GM18508 (cell line): ENCODE measurements around the gene KIAA1958.
"Not testable (repeated sequence)": the region's sequence is repeated elsewhere in the genome, so short reads cannot be mapped to it uniquely, and the experiment has no call there.

ENCODE experiments used
- ATAC-seq: cut with Tn5 transposase; IDR thresholded peaks from one replicate; pipeline ENCODE4 v1.9.1; 2021; ENCODE audit warnings: moderate number of reproducible peaks; ENCODE audit not compliant: insufficient read depth, unreplicated experiment

The KIAA1958 gene

GRCh38 chr9:112489039-112489546 lies 2.5 kb downstream of the KIAA1958 start:
- no peak for ATAC-seq

GRCh38 chr9:112489876-112490666 lies 3.4 kb downstream of the KIAA1958 start:
- no peak for ATAC-seq

DNA sequence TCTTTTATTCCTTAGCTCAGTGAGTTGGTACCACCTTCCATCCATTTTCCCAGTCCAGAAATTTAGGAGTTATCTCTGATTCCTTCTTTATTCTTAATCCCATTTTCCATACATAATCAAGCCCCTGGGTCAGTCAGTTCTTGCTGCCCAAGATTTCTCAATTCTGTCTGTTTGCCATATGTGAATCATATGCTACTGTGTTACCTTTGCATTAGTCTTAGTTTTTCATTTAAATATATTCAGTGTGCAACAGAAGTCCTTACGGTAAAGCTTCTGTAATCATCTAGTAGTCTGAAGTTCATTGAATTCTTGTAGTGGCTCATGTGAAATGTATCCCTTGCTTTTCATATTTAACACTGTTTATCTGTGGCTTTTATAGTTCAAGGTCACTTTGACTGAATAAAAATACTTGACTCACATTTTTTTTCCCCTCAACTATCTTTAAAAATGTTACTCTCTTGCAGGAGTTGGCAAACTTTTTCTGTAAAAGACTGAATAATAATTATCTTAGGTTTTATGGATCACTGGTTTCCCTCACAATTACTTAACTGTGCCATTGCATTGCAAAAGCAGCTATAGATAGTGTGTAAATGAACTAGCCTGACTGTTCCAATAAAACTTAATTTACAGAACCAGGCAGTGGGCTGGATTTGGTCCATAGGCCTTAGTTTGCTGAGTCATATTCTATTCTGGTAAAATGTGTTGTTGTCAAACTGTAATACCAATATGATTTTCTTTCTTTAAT lies 6.9 kb downstream of the KIAA1958 start:
- no peak for ATAC-seq

GRCh38 chr9:112494153-112494552 lies 7.5 kb downstream of the KIAA1958 start:
- ATAC-seq = no peak

DNA sequence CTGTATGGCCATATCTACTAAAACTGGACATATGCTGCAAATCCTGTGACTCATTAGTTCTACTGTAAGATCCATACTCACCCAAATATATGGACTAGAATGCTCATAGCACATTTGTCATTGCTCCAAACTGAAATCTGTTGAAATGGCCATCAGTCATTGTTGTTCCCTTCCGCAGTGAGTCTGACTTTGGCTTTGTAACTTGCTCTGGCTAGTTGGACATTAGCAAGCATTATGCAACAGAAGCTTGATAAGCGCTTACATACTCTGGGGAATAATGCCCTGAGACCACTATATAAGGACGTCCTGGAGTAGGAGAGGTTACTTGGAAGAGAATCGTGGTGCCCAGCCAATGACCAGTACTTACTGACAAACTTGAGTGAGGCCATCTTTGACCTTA lies 9.0 kb downstream of the KIAA1958 start:
- no peak for ATAC-seq

GRCh38 chr9:112496074-112496722 lies 9.6 kb downstream of the KIAA1958 start:
- ATAC-seq = no peak

GRCh38 chr9:112500842-112501241 lies 14.2 kb downstream of the KIAA1958 start:
- no peak for ATAC-seq

DNA sequence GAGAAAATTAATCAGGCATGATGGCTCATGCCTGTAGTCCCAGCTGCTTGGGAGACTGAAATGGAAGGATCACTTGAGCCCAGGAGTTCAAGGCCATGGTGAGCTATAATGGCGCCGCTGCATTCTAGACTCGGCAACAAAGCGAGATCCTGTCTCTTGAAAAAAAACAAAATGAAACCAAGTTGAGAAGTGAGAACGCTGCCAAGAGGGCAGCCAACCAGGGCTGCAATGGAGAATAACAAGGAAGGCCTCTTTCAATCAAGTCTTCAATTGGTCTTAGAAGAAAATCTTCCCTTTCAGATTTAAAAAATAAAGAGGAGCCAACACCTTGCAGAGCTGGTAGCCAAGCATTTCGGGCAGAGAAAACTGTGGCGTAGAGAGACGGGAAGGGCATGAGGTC lies 14.7 kb downstream of the KIAA1958 start:
- ATAC-seq = no peak

DNA sequence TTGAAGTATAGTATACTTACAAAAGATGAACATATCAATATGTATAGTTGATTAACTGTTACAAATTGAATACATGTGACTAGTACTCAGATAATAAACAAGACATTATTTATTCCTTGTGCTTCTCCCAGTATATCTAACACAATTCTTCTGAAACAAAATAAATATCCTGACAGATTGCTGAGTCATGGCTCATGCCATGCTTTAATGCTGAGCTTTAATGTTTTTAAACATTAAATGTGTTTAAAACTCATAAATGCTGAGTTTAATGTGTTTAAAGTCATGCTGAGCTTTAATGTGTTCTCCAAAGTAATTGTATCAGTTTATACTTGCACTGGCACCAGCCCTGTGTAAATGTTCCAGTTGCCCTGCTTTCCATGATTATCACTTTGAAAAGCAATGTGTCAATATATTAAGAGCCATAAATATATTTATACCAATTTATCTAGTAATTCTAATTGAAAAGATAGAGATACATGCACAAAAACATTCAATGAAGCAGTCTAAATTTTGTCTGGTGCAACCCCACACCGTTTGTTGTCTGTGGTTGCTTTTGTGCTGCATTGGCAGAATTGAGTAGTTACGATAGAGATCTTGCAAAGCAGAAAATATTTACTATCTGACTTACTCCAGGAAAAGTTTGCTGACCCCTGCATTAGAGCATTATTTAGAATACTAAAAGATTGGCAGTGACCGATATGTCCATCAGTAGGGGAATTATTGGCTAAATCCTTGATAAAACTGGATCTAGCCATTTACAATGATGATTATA lies 15.7 kb downstream of the KIAA1958 start:
- ATAC-seq = no peak

- no peak for ATAC-seq
Measured at GRCh38 chr9:112503170-112503569, 16.5 kb downstream of the KIAA1958 start.

DNA sequence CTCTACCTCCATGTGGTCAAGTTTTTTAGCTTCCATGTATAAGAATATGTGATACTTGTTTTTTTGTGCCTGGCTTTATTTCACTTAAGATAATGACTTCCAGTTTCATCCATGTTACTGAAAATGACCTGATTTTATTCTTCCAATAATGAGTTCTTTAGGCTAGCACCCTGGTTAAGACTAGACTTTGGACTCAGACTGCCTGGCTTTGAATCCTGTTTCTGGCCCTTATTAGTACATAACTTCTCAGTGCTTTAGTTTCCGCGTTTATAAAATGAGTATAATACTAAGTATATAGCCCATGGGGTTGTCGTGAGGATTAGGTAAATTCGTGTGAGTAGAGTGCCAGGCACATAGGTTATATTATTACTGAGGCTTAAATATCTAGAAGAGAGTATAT lies 18.5 kb downstream of the KIAA1958 start:
- no peak for ATAC-seq

DNA sequence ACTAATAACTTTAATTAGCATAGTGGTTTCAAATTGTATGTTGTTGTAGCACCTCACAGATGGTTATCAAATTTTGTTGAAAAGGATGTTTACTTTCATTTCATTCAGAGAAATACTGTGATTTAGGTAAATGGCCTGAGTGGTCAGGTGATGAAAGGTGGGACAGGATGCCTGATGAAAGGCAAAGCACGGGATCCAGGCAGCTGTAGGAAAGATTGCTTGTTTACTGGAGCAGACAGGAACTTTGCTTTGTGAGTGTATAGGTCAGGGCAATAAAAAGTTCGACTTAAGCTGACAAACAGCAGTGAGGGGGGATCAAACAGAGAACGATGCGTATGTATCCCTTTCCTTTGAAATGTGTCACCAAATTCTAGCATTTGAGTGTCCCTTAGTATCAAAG lies 19.0 kb downstream of the KIAA1958 start:
- ATAC-seq = no peak

DNA sequence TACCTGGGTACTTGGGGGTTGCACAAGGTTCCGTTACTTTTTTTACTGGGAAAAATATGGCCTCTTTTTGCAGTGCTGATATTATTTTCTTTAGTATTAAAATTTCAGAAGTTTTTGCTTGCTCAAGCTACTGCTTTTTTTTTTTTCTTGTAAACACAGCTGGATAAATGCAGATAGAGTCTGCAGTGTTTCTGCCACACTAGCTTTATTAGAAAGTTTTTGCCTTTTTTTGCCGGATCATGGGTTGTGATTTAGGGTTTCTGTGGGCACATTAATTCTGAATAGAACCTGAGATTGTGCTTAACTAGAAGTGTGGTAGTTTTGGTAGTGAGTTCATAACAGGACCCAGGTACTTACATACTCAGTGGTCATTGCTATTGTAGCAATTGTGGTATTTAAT lies 19.9 kb downstream of the KIAA1958 start:
- ATAC-seq = no peak

DNA sequence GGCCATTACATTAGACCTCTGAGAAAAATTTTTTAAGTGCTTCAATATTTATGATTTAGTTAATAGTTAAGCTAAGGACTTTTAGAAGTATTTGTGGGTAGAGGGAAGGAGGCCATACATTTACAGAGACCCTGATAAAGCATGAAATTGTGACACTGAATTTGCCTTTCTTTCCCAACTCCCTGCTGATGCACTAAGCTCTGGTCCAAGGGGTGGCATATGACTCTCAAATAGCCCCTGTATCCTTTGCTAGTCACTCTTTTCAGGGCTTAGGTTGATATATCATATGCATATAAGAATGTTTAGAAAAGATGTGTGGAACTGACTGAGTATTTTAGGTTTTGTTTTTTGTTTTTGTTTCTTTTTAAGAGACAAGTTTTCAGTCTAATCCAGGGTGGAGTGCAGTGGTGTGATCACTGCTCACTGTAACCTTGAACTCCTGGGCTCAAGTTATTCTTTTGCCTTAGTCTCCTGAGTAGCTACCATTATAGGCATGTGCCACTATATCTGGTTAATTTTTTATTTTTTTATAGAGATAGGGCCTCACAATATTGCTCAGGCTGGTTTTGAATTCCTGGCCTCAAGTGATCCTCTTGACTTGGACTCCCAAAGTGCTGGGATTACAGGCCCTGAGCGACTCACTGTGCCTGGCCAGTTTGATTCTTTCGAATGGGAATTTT lies 20.5 kb downstream of the KIAA1958 start:
- ATAC-seq = no peak

DNA sequence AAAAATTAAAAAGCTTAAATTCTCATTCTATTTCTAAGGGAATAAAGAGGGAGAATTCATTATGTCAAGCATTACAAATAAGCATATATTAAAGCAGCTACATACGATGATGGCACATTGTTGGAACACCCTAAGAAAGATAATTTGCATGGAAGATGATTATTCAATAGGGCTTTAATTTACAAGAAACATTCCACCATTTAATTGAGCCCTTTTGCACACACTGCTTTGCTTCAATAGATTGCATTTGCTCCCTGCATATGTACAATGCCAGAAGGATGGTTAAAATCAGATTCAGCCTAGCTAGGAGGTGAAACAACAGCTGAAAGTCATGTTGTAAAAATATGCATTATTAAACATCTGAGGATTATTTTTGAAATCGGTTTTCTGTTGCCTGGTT lies 21.8 kb downstream of the KIAA1958 start:
- no peak for ATAC-seq

DNA sequence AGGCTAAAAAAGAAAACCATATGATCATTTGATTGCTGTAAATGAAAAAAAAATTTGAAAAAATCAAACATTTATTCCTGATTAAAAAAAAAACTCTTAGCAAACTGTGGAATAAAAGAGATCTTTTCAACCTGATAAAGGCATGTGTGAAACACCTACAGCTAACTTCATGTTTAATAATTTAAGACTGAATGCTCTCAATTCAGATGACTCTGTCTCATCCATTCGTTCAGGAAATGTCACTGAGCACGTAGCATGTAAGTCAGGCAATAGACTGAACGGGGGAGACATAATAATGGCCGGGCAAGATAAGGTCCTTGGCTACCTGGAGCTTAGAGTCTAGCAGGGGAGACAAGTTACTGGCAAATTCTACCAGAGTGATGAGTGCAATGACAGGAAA lies 25.8 kb downstream of the KIAA1958 start:
- ATAC-seq = not testable (repeated sequence)

- no peak for ATAC-seq
Measured at GRCh38 chr9:112516769-112517168, 30.1 kb downstream of the KIAA1958 start.

- ATAC-seq = no peak
Measured at GRCh38 chr9:112520069-112520468, 33.4 kb downstream of the KIAA1958 start.

GRCh38 chr9:112520656-112521055 lies 34.0 kb downstream of the KIAA1958 start:
- ATAC-seq = no peak

DNA sequence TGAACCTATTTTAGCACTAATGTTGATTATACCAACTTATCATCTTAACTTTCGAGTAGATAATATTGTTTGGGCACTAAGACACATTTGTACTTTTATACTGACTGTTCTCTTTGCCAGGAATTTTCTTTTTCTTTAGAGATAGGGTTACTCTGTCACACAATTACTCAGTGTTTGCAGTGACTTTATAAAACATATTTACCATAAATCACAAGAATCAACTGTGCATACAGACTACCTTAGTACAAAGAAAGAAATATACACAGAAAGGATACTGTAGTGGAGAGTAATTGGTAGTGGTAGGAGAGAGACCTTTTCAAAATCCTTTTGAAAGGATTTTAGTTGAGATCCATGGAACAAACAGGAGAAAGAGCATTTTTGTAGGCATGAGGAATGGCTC lies 40.3 kb downstream of the KIAA1958 start:
- ATAC-seq = no peak
